Sigmoid colon (tissue), 4 donors: ENCODE data around the gene HK3.

ENCODE experiments used
- CTCF ChIP-seq, 4 experiments: fragments of 450-650 bp in 3 of 4; fragments of 200-600 bp in 1 of 4; IDR thresholded peaks; one replicate each; pipeline ENCODE4 v1.5.1; 2016 to 2019; ENCODE audit warnings: antibody characterized with exemption in 4 of 4, mild to moderate bottlenecking in 3 of 4, moderate library complexity in 2 of 4
- POLR2A ChIP-seq, 2 donors: fragments of 450-650 bp; IDR thresholded peaks; one replicate each; pipeline ENCODE4 v1.6.1; 2016; ENCODE audit warnings: antibody characterized with exemption in 2 of 2, mild to moderate bottlenecking in 2 of 2, moderate library complexity in 2 of 2
- POLR2AphosphoS5 ChIP-seq, 4 donors: sonication (generic); formaldehyde crosslinking; IDR thresholded peaks; one replicate each; pipeline ENCODE4 v1.6.1; 2017; ENCODE audit warnings: antibody characterized with exemption in 4 of 4

GRCh38 chr5:176900780-176901204, 1.6 kb upstream of the HK3 start:
- TF ChIP-seq CTCF (IDR thresholded peaks at IDR 0.05) (no peak), POLR2A (IDR thresholded peaks at IDR 0.05) (no peak), POLR2AphosphoS5 (IDR thresholded peaks at IDR 0.05) (no peak)
